Spleen (tissue), 7 donors: Measurements from ENCODE around the gene TLE4.

Experiments
- POLR2A ChIP-seq, 3 donors: fragments of 450-650 bp; IDR thresholded peaks; one replicate each; pipeline ENCODE4 v1.5.1; 2017; ENCODE audit warnings: antibody characterized with exemption in 3 of 3, mild to moderate bottlenecking in 1 of 3
- POLR2AphosphoS5 ChIP-seq, 3 donors: sonication (generic); formaldehyde crosslinking; IDR thresholded peaks; one replicate each; pipeline ENCODE4 v1.5.1; 2017; ENCODE audit warnings: antibody characterized with exemption in 3 of 3
- TF ChIP-seq, protein P1 (sequence below), 11 experiments: fragments of 200-600 bp in 7 of 11; fragments of 450-650 bp in 4 of 11; sonication (generic) in 4 of 11; IDR thresholded peaks in 8 of 11; conservative IDR thresholded peaks in 3 of 11; 1 replicate in 7 of 11; 2 replicates in 4 of 11; pipeline versions ENCODE4 v1.4.0 to v1.8.0; 2016 to 2021; ENCODE audit warnings: antibody characterized with exemption in 11 of 11, inconsistent platforms in 4 of 11, mild to moderate bottlenecking in 1 of 11
- donor health status: DM: no; HTN: no; CAD: no; lungs with moderate emphysema.
- donor health status: DM: no; HTN: no; CAD: no.
- donor health status: DM: no; HTN: no; CAD: no.

DNA sequence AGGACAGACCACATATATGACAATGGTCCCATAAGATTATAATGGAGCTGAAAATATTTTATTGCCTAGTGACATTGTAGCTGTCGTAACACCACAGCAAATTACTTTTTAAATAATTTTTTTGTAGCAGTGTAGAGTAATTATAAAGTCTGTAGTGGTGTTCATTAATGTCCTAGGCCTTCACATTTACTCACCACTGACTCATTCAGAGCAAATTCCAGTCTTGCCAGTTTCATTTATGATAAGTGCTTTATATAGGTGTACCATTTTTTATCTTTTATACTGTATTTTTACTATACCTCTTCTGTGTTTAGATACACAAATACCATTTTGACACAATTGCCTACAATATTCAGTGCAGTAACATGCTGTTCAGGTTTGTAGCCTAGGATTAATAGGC, 67.6 kb downstream of the TLE4 start:
- TF ChIP-seq, protein P1, sequence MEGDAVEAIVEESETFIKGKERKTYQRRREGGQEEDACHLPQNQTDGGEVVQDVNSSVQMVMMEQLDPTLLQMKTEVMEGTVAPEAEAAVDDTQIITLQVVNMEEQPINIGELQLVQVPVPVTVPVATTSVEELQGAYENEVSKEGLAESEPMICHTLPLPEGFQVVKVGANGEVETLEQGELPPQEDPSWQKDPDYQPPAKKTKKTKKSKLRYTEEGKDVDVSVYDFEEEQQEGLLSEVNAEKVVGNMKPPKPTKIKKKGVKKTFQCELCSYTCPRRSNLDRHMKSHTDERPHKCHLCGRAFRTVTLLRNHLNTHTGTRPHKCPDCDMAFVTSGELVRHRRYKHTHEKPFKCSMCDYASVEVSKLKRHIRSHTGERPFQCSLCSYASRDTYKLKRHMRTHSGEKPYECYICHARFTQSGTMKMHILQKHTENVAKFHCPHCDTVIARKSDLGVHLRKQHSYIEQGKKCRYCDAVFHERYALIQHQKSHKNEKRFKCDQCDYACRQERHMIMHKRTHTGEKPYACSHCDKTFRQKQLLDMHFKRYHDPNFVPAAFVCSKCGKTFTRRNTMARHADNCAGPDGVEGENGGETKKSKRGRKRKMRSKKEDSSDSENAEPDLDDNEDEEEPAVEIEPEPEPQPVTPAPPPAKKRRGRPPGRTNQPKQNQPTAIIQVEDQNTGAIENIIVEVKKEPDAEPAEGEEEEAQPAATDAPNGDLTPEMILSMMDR (IDR thresholded peaks at IDR 0.05 in 8 of 11, conservative IDR thresholded peaks at IDR 0.05 in 3 of 11) = no peak
- no peak for TF ChIP-seq POLR2AphosphoS5 (IDR thresholded peaks at IDR 0.05)
- TF ChIP-seq POLR2A (IDR thresholded peaks at IDR 0.05) = no peak
